ENCODE data around the gene SERPINA5.

Gene SERPINA5

GRCh38 chr14:94584591-94585280, 3.5 kb downstream of the SERPINA5 start:
- no peaks in the 10 kb centered on the region for H3K9me3 ChIP-seq (ENCODE audit: control insufficient read depth, insufficient read depth, low read depth, low read length)
- POLR2A ChIA-PET, result no interaction called here
- no peak overlapping the region for H3K4me3 ChIP-seq (ENCODE audit: low read depth, low read length)

GRCh38 chr14:94586635-94587034, 5.4 kb downstream of the SERPINA5 start:
- no peak for TF ChIP-seq ZNF366 (tag by site-specific recombination; conservative IDR thresholded peaks at IDR 0.05)
- Histone ChIP-seq H3K27ac (ENCODE audit: extremely low read depth, low read depth, low read length) (no peak overlapping the region), H3K36me3 (ENCODE audit: control insufficient read depth in 2 of 2, insufficient read depth in 1 of 2, low read length in 2 of 2) (no peaks in the 10 kb centered on the region), H3K9me3 (ENCODE audit: control insufficient read depth, insufficient read depth, low read depth, low read length) (no peaks in the 10 kb centered on the region), H3K4me3 (ENCODE audit: low read depth, low read length) (no peak overlapping the region), H3K4me1 (ENCODE audit: control insufficient read depth, insufficient read depth, low read length) (no peaks in the 10 kb centered on the region)
- ChIA-PET CTCF (no interaction called here), POLR2A (no interaction called here)

More at GRCh38 chr14:94584591-94585280, 3.5 kb downstream of the SERPINA5 start:
- no peak overlapping the region for H3K27ac ChIP-seq (ENCODE audit: extremely low read depth, low read depth, low read length)
- CTCF ChIA-PET, result interaction anchor here (0.5 kb wide), 1 partner anchor 449 kb away, joined by 3 read pairs; no protein-coding TSS in a partner anchor
- H3K36me3 ChIP-seq (ENCODE audit: control insufficient read depth in 2 of 2, insufficient read depth in 1 of 2, low read length in 2 of 2), result no peaks in the 10 kb centered on the region
- no peak for TF ChIP-seq ZNF707 (tag by site-specific recombination; IDR thresholded peaks at IDR 0.05)
- TF ChIP-seq ZNF76 (tag by site-specific recombination; IDR thresholded peaks at IDR 0.05; ENCODE audit: borderline replicate concordance, low read depth), result no peak
- TF ChIP-seq YY2 (tag by site-specific recombination; IDR thresholded peaks at IDR 0.05), result no peak
- no peak for TF ChIP-seq ZNF548 (tag by site-specific recombination; IDR thresholded peaks at IDR 0.05)
- TF ChIP-seq ZNF202 (tag by site-specific recombination; IDR thresholded peaks at IDR 0.05; ENCODE audit: borderline replicate concordance), result no peak
- no peaks in the 10 kb centered on the region for H3K4me1 ChIP-seq (ENCODE audit: control insufficient read depth, insufficient read depth, low read length)

- H3K9me3 ChIP-seq (ENCODE audit: control insufficient read depth, insufficient read depth, low read depth, low read length), result no peaks in the 10 kb centered on the region
- no peaks in the 10 kb centered on the region for H3K36me3 ChIP-seq (ENCODE audit: control insufficient read depth in 2 of 2, insufficient read depth in 1 of 2, low read length in 2 of 2)
- no peaks in the 10 kb centered on the region for H3K4me1 ChIP-seq (ENCODE audit: control insufficient read depth, insufficient read depth, low read length)
- H3K27ac ChIP-seq (ENCODE audit: extremely low read depth, low read depth, low read length), result no peak overlapping the region
- ChIA-PET POLR2A (no interaction called here), CTCF (interaction anchor here (0.6 kb wide), 1 partner anchor 1874 kb away, joined by 5 read pairs; no protein-coding TSS in a partner anchor)
- TF ChIP-seq SALL2 (tag by site-specific recombination; IDR thresholded peaks at IDR 0.05; ENCODE audit: borderline replicate concordance) (no peak), HOXC10 (CRISPR knock-in tag; IDR thresholded peaks at IDR 0.05) (no peak), ZNF624 (tag by site-specific recombination; IDR thresholded peaks at IDR 0.05) (no peak), ZNF121 (tag by site-specific recombination; IDR thresholded peaks at IDR 0.05) (no peak), ZNF398 (tag by site-specific recombination; IDR thresholded peaks at IDR 0.05) (no peak), ZNF830 (tag by site-specific recombination; IDR thresholded peaks at IDR 0.05; ENCODE audit: low read depth) (no peak), ZNF433 (tag by site-specific recombination; IDR thresholded peaks at IDR 0.05; ENCODE audit: low read depth) (no peak), ZNF23 (tag by site-specific recombination; IDR thresholded peaks at IDR 0.05; ENCODE audit: borderline replicate concordance) (no peak)
- TF ChIP-seq, protein P1, sequence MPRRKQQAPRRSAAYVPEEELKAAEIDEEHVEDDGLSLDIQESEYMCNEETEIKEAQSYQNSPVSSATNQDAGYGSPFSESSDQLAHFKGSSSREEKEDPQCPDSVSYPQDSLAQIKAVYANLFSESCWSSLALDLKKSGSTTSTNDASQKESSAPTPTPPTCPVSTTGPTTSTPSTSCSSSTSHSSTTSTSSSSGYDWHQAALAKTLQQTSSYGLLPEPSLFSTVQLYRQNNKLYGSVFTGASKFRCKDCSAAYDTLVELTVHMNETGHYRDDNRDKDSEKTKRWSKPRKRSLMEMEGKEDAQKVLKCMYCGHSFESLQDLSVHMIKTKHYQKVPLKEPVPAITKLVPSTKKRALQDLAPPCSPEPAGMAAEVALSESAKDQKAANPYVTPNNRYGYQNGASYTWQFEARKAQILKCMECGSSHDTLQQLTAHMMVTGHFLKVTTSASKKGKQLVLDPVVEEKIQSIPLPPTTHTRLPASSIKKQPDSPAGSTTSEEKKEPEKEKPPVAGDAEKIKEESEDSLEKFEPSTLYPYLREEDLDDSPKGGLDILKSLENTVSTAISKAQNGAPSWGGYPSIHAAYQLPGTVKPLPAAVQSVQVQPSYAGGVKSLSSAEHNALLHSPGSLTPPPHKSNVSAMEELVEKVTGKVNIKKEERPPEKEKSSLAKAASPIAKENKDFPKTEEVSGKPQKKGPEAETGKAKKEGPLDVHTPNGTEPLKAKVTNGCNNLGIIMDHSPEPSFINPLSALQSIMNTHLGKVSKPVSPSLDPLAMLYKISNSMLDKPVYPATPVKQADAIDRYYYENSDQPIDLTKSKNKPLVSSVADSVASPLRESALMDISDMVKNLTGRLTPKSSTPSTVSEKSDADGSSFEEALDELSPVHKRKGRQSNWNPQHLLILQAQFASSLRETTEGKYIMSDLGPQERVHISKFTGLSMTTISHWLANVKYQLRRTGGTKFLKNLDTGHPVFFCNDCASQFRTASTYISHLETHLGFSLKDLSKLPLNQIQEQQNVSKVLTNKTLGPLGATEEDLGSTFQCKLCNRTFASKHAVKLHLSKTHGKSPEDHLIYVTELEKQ (tag by site-specific recombination; IDR thresholded peaks at IDR 0.05; ENCODE audit: borderline replicate concordance), result no peak
- TF ChIP-seq, protein P2, sequence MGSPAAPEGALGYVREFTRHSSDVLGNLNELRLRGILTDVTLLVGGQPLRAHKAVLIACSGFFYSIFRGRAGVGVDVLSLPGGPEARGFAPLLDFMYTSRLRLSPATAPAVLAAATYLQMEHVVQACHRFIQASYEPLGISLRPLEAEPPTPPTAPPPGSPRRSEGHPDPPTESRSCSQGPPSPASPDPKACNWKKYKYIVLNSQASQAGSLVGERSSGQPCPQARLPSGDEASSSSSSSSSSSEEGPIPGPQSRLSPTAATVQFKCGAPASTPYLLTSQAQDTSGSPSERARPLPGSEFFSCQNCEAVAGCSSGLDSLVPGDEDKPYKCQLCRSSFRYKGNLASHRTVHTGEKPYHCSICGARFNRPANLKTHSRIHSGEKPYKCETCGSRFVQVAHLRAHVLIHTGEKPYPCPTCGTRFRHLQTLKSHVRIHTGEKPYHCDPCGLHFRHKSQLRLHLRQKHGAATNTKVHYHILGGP (tag by site-specific recombination; IDR thresholded peaks at IDR 0.05), result no peak
- no peak overlapping the region for H3K4me3 ChIP-seq (ENCODE audit: low read depth, low read length)
These were observed 7.1 kb downstream of the SERPINA5 start for GRCh38 chr14:94588311-94588710.

Data from HEK293 (cell line).